IPS DF 6.9 (cell line): ENCODE measurements around the gene CAMTA1.
"Not testable (repeated sequence)": the region's sequence is repeated elsewhere in the genome, so short reads cannot be mapped to it uniquely, and the experiment has no call there.

ENCODE experiments used
- DNase-seq: peaks from one replicate; pipeline ENCODE4 v3.0.0-alpha.2; 2013; ENCODE audit warnings: low read depth, low spot score
- H3K27ac ChIP-seq: one replicate; pipeline ENCODE4 v1.5.1; 2013; ENCODE audit warnings: low read length, control low read depth
- H3K27me3 ChIP-seq: 2 replicates; pipeline ENCODE4 v1.6.1; 2013; ENCODE audit warnings: mild to moderate bottlenecking, low read length; ENCODE audit not compliant: control insufficient read depth, insufficient read depth
- H3K36me3 ChIP-seq: 2 replicates; pipeline ENCODE4 v1.6.1; 2013; ENCODE audit warnings: low read length; ENCODE audit not compliant: control insufficient read depth, insufficient read depth
- H3K4me1 ChIP-seq: 2 replicates; pipeline ENCODE4 v1.6.1; 2013; ENCODE audit warnings: low read length; ENCODE audit not compliant: control insufficient read depth, insufficient read depth
- H3K4me3 ChIP-seq: 2 replicates; pipeline ENCODE4 v1.5.1; 2013; ENCODE audit warnings: mild to moderate bottlenecking, low read length
- H3K9me3 ChIP-seq: 2 replicates; pipeline ENCODE4 v1.6.1; 2013; ENCODE audit warnings: low read length, inconsistent platforms; ENCODE audit not compliant: control insufficient read depth, insufficient read depth
- WGBS: extraction: QIAGEN DNeasy Blood & Tissue Kit; methylation state at CpG from one replicate; pipeline ENCODE4 v1.1.7; 2013; ENCODE audit warnings: mixed read lengths, missing lambda C conversion rate; ENCODE audit not compliant: insufficient read length, insufficient coverage; 5-methylcytosine and 5-hydroxymethylcytosine counted together

The CAMTA1 gene

DNA sequence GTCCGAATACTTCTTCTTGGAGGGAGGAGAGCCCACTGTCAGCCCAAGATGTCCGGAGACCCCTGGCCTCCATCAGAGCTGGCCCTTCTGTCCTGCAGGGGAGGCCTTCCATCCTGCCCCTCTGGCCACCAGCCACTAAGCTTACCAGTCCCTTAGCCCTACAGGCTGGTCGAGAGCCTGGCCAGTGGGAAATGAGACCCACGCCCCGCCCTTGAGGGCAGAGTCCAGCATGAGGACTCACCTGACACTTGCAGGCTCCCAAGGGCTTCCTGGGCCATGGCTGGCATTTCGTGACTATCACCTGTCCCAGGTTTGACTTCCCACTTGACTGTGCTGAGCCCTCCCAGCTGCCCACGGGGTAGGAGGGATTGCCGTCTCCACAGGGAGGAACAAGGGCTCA is 624.0 kb downstream of the CAMTA1 start:
- no peak overlapping the region for H3K27ac ChIP-seq
- WGBS: no CpG with 5 or more reads among the region's 8 CpGs
- no peaks in the 10 kb centered on the region for H3K27me3 ChIP-seq
- no peak for DNase-seq
- no peak overlapping the region for H3K4me3 ChIP-seq
- no peaks in the 10 kb centered on the region for H3K9me3 ChIP-seq
- H3K36me3 ChIP-seq: no peaks in the 10 kb centered on the region
- H3K4me1 ChIP-seq: peaks cover 2% of the 10 kb centered on the region

- no CpG with 5 or more reads among the region's 10 CpGs for WGBS
- no peak for DNase-seq
- H3K36me3 ChIP-seq: no peaks in the 10 kb centered on the region
- H3K27me3 ChIP-seq: no peaks in the 10 kb centered on the region
- peaks cover 2% of the 10 kb centered on the region for H3K4me1 ChIP-seq
- no peak overlapping the region for H3K27ac ChIP-seq
- H3K4me3 ChIP-seq: no peak overlapping the region
- H3K9me3 ChIP-seq: no peaks in the 10 kb centered on the region
Measured at GRCh38 chr1:7410156-7410555, 624.9 kb downstream of the CAMTA1 start.

GRCh38 chr1:7417618-7418017 is 632.4 kb downstream of the CAMTA1 start:
- H3K9me3 ChIP-seq, DNase-seq, H3K27me3 ChIP-seq, H3K27ac ChIP-seq, H3K4me3 ChIP-seq, H3K4me1 ChIP-seq, H3K36me3 ChIP-seq: not testable (repeated sequence)
- WGBS: no CpG with 5 or more reads among the region's 12 CpGs

GRCh38 chr1:7418442-7419080 is 633.3 kb downstream of the CAMTA1 start:
- Histone ChIP-seq H3K4me1 (no peaks in the 10 kb centered on the region), H3K4me3 (no peak overlapping the region), H3K36me3 (no peaks in the 10 kb centered on the region), H3K27me3 (no peaks in the 10 kb centered on the region), H3K27ac (no peak overlapping the region), H3K9me3 (0 out of 2 replicates have a peak, but pooled peaks cover 3% of the 10 kb centered on the region)
- WGBS: no CpG with 5 or more reads among the region's 11 CpGs
- no peak for DNase-seq

GRCh38 chr1:7420098-7420445 is 634.8 kb downstream of the CAMTA1 start:
- no peak for DNase-seq
- whole genome bisulfite sequencing: no CpG with 5 or more reads among the region's 9 CpGs

DNA sequence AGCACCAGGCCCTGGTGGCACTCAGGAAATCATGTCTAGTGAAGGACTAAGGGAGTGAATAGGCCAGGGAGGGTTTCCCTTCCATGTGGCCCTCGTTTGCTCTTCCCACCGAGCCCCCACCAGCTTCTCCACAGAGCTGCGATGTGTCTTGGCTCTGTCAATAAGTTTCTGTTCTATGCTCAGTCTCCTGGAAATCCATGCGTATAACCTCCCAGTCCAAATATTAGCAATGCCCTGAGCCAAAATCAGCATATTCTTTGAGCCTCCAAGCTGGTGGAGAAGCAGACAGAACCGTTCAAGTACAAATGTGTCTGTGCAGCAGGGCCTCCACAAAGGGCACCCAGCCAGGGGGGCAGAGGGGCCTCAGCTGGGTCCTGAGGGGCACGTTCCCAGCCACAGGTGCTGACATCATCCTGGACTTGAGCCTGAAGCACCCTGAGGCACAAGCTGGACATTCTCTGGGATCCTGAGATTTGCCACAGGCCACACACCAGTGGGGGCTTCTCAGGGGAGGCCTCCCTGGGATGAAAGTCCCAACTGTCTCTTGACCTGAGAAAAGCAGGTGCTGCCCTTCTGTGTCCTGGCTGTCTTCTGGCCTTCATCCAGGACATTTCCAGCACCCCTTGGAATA is 635.3 kb downstream of the CAMTA1 start:
- H3K27me3 ChIP-seq: no peaks in the 10 kb centered on the region
- no peak overlapping the region for H3K27ac ChIP-seq
- no peaks in the 10 kb centered on the region for H3K4me1 ChIP-seq
- 0 out of 2 replicates have a peak, but pooled peaks cover 3% of the 10 kb centered on the region for H3K9me3 ChIP-seq
- DNase-seq: no peak
- whole genome bisulfite sequencing: no CpG with 5 or more reads among the region's 6 CpGs
- no peaks in the 10 kb centered on the region for H3K36me3 ChIP-seq
- H3K4me3 ChIP-seq: no peak overlapping the region

More at GRCh38 chr1:7420098-7420445, 634.8 kb downstream of the CAMTA1 start:
- Histone ChIP-seq H3K27ac (no peak overlapping the region), H3K36me3 (no peaks in the 10 kb centered on the region), H3K9me3 (0 out of 2 replicates have a peak, but pooled peaks cover 3% of the 10 kb centered on the region), H3K4me1 (no peaks in the 10 kb centered on the region), H3K4me3 (no peak overlapping the region), H3K27me3 (no peaks in the 10 kb centered on the region)

DNA sequence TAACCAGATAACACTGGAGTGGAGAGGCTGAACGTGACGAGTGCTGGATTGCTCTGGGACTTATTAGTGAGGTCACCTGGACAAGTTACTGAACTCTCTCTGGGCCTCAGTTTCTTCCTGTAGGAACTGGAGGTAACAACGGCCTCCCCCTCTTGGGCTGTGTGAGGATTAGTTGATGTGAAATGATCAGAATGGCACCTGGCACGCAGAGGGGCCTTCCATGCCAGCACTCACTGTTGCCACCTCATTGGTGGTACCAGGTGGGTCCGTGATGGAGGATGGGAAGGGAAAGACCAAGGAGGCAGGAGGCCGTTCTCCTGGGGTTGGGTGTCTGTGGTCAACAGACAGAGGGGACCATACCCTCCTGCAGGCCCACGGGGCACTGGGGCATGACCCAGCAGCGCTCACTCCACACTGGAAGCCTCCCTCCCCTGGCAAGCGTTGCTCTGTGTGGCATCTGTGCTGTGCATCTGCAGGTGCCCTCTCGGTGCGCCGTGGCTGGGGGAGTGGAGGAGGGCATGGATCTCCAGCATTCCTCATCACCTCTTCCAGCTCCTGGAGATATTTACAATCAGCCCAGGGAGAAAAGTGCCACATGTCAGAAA is 636.3 kb downstream of the CAMTA1 start:
- no peak overlapping the region for H3K27ac ChIP-seq
- H3K4me3 ChIP-seq: no peak overlapping the region
- whole genome bisulfite sequencing: no CpG with 5 or more reads among the region's 12 CpGs
- no peaks in the 10 kb centered on the region for H3K36me3 ChIP-seq
- 0 out of 2 replicates have a peak, but pooled peaks cover 3% of the 10 kb centered on the region for H3K9me3 ChIP-seq
- no peak for DNase-seq
- H3K27me3 ChIP-seq: no peaks in the 10 kb centered on the region
- no peaks in the 10 kb centered on the region for H3K4me1 ChIP-seq

- Histone ChIP-seq H3K4me1 (no peaks in the 10 kb centered on the region), H3K9me3 (0 out of 2 replicates have a peak, but pooled peaks cover 3% of the 10 kb centered on the region), H3K27ac (no peak overlapping the region), H3K36me3 (no peaks in the 10 kb centered on the region), H3K27me3 (no peaks in the 10 kb centered on the region), H3K4me3 (no peak overlapping the region)
- no peak for DNase-seq
- no CpG with 5 or more reads among the region's 6 CpGs for WGBS
Measured at GRCh38 chr1:7422081-7422480, 636.8 kb downstream of the CAMTA1 start.

DNA sequence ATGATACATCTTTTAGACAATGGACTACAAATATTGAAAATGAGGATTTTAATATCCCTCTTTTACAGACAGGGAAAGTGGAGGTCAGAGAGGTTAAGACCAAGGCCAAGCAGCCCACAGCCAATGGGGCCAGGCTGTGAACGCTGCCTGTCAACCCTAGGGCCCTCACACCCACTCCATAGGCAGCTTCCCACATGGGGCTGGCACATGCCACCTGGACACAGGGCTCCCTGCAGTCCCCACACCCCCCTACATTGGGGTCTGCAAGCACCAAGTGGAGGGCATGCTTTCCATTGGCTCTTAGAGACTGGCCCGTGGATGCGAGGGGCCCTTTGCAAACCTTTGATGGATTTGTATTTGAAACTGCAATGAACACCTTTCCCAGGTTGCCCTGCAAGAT is 637.3 kb downstream of the CAMTA1 start:
- no peak overlapping the region for H3K27ac ChIP-seq
- no peaks in the 10 kb centered on the region for H3K36me3 ChIP-seq
- H3K4me3 ChIP-seq: no peak overlapping the region
- H3K27me3 ChIP-seq: no peaks in the 10 kb centered on the region
- H3K9me3 ChIP-seq: 0 out of 2 replicates have a peak, but pooled peaks cover 3% of the 10 kb centered on the region
- no peaks in the 10 kb centered on the region for H3K4me1 ChIP-seq
- no CpG with 5 or more reads among the region's 3 CpGs for WGBS
- DNase-seq: no peak

DNA sequence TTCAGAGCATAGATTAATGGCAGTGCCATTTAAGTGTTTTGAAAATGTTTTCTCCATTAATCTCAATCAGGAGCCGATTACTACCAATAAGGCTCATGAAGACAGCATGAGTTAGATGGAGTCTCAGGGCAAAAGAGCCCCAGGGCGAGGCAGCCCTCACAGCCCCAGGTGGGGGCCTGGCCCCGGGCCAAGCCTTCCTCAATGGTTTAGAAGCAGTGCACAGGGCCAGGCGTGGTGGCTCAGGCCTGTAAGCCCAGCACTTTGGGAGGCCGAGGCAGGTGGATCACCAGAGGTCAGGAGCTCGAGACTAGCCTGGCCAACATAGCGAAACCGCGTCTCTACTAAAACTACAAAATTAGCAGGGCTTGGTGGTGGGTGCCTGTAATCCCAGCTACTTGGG is 637.7 kb downstream of the CAMTA1 start:
- Histone ChIP-seq H3K9me3 (no peaks in the 10 kb centered on the region), H3K36me3 (no peaks in the 10 kb centered on the region), H3K27ac (no peak overlapping the region), H3K4me3 (no peak overlapping the region), H3K27me3 (no peaks in the 10 kb centered on the region), H3K4me1 (no peaks in the 10 kb centered on the region)
- WGBS: no CpG with 5 or more reads among the region's 9 CpGs
- no peak for DNase-seq
